ENCODE measurements around the gene NAA60.

The NAA60 gene

GRCh38 chr16:3484318-3485096, 41.0 kb downstream of the NAA60 start:
- no peak for DNase-seq

- no peak for DNase-seq
Measured at GRCh38 chr16:3485097-3485745, 41.7 kb downstream of the NAA60 start.

GRCh38 chr16:3485821-3486505, 42.5 kb downstream of the NAA60 start:
- DNase-seq = no peak

- no peak for DNase-seq
Measured at GRCh38 chr16:3486506-3487215, 43.2 kb downstream of the NAA60 start.

GRCh38 chr16:3487521-3488410, 44.3 kb downstream of the NAA60 start:
- no peak for DNase-seq

GRCh38 chr16:3488801-3489200, 45.3 kb downstream of the NAA60 start:
- DNase-seq = no peak

GRCh38 chr16:3490911-3491629, 47.6 kb downstream of the NAA60 start:
- DNase-seq = no peak

GRCh38 chr16:3492356-3492755, 48.9 kb downstream of the NAA60 start:
- DNase-seq = no peak

- DNase-seq = peak; percentile 37
Measured at GRCh38 chr16:3494386-3494973, 51.0 kb downstream of the NAA60 start.

GRCh38 chr16:3495176-3495575, 51.7 kb downstream of the NAA60 start, which contains the start of gene C16orf90:
C16orf90 (minus strand) TSS chr16:3495489; CDS start chr16:3495421, 68 bp downstream.
- DNase-seq = no peak

GRCh38 chr16:3496386-3496785, 52.9 kb downstream of the NAA60 start:
- DNase-seq = peak; percentile 47

GRCh38 chr16:3497771-3498170, 54.3 kb downstream of the NAA60 start:
- DNase-seq = peak; percentile 58

GRCh38 chr16:3498988-3499387, 55.5 kb downstream of the NAA60 start:
- peak; percentile 51 for DNase-seq

- peak; percentile 46 for DNase-seq
Measured at GRCh38 chr16:3501412-3501761, 57.9 kb downstream of the NAA60 start.

- peak; percentile 51 for DNase-seq
Measured at GRCh38 chr16:3501783-3502400, 58.4 kb downstream of the NAA60 start.

- peak; percentile 76 for DNase-seq
Measured at GRCh38 chr16:3503523-3503922, 60.0 kb downstream of the NAA60 start.

- DNase-seq = peak; percentile 58
Measured at GRCh38 chr16:3508736-3509135, 65.3 kb downstream of the NAA60 start.

GRCh38 chr16:3509470-3509928, 66.0 kb downstream of the NAA60 start:
- DNase-seq = peak; percentile 85

GRCh38 chr16:3510416-3510815, 66.9 kb downstream of the NAA60 start:
- peak; percentile 42 for DNase-seq
